Measurements from ENCODE around the gene SDK1. TPM values are rescaled to one million over a fixed set of nuclear protein-coding genes. Genes with fewer than 3 reads are reported as not detected.

SDK1 gene
- total and polyA plus RNA-seq, 2 of the 8 experiments (the other 6 are each of a cell fraction or from before 2014, with no cell fraction given): 3.3 to 7.2 TPM

- TF ChIP-seq SUZ12 (IDR thresholded peaks at IDR 0.05; ENCODE audit: low read length) (no peak), KDM5A (IDR thresholded peaks at IDR 0.05; ENCODE audit: low read length) (no peak), FOSL1 (IDR thresholded peaks at IDR 0.05; ENCODE audit: insufficient read depth, low read depth, low read length) (no peak), ZNF274 (IDR thresholded peaks at IDR 0.05; ENCODE audit: borderline replicate concordance, extremely low read depth, low read length) (no peak)
These were observed 728.9 kb downstream of the SDK1 start (continued) for GRCh38 chr7:4029941-4030340.
